Measurements from ENCODE around the gene FHOD1. TPM values are rescaled to one million over a fixed set of nuclear protein-coding genes. Genes with fewer than 3 reads are reported as not detected.

Gene FHOD1
- total and polyA plus RNA-seq, 2 of the 13 experiments (the other 11 are each of a cell fraction or from before 2014, with no cell fraction given) = 20.0 to 20.8 TPM

- CTCF ChIA-PET (ENCODE audit: low intra/inter-chr PET ratio, low total read pairs) = no interaction called here
- 44% methylated on average over 7 of the region's 7 CpGs for WGBS (ENCODE audit: low lambda C conversion rate)
- Histone ChIP-seq H3K4me1 (ENCODE audit: insufficient read depth, low read length) (no peaks in the 10 kb centered on the region), H2AFZ (ENCODE audit: low read length) (no peak overlapping the region), H3K27me3 (ENCODE audit: control insufficient read depth in 1 of 2, insufficient read depth in 2 of 2, low read length in 2 of 2) (peaks cover 0 to 26% of the 10 kb centered on the region in 2 experiments; a peak in 3 of 5 replicates), H3K79me2 (ENCODE audit: insufficient read depth, low read length) (no peaks in the 10 kb centered on the region), H4K20me1 (ENCODE audit: insufficient read depth, low read length) (no peaks in the 10 kb centered on the region), H3K4me2 (ENCODE audit: low read depth, low read length) (no peak overlapping the region), H3K27ac (ENCODE audit: extremely low read length, insufficient read depth, low read length) (no peak overlapping the region), H3K36me3 (replicated peaks in 1 of 2; ENCODE audit: control insufficient read depth in 1 of 2, insufficient read depth in 2 of 2, low read length in 2 of 2) (no peaks in the 10 kb centered on the region), H3K9ac (ENCODE audit: insufficient read depth, low read depth, low read length) (no peak overlapping the region), H3K9me3 (ENCODE audit: low read length) (no peaks in the 10 kb centered on the region), H3K4me3 (replicated peaks in 1 of 3; ENCODE audit: insufficient read depth in 1 of 3, low read depth in 2 of 3, low read length in 3 of 3) (no peak overlapping the region)
- ATAC-seq (no peak), DNase-seq (ENCODE audit: low spot score) (no peak), FAIRE-seq (no peak)
- intact Hi-C loops (cut with micrococcal nuclease; ENCODE audit: unreplicated experiment) (no loop called here), in situ Hi-C loops (cut with HindIII; ENCODE audit: extremely low pct_ligation_motif_present, low pct_unique_long_range_greater_than_20kb) (no loop called here)
- no TSS peak for BruUV-seq (replicated peaks)
- POLR2A ChIA-PET = no interaction called here
- TF ChIP-seq DNMT1 (CRISPR knock-in tag; IDR thresholded peaks at IDR 0.05) (no peak), YY1 (IDR thresholded peaks at IDR 0.05; ENCODE audit: insufficient read depth, insufficient replicate concordance, low read depth, low read length) (no peak), FOXM1 (CRISPR knock-in tag; IDR thresholded peaks at IDR 0.05) (no peak), ZBTB21 (CRISPR knock-in tag; IDR thresholded peaks at IDR 0.05) (no peak), HMGXB4 (CRISPR knock-in tag; IDR thresholded peaks at IDR 0.05; ENCODE audit: borderline replicate concordance in 1 of 2, low read depth in 1 of 2) (no peak), JDP2 (CRISPR knock-in tag; IDR thresholded peaks at IDR 0.05; ENCODE audit: borderline replicate concordance) (no peak), FOXJ3 (CRISPR knock-in tag; IDR thresholded peaks at IDR 0.05; ENCODE audit: borderline replicate concordance) (no peak), ATM (IDR thresholded peaks at IDR 0.05; ENCODE audit: borderline replicate concordance) (no peak), BHLHE40 (IDR thresholded peaks at IDR 0.05; ENCODE audit: low read length) (no peak), ZNF556 (CRISPR knock-in tag; IDR thresholded peaks at IDR 0.05; ENCODE audit: borderline replicate concordance) (no peak), ZBTB40 (IDR thresholded peaks at IDR 0.05) (no peak), ZBTB40 (CRISPR knock-in tag; IDR thresholded peaks at IDR 0.05) (no peak), ZNF552 (CRISPR knock-in tag; IDR thresholded peaks at IDR 0.05; ENCODE audit: borderline replicate concordance) (no peak)
- TF ChIP-seq, protein P1, sequence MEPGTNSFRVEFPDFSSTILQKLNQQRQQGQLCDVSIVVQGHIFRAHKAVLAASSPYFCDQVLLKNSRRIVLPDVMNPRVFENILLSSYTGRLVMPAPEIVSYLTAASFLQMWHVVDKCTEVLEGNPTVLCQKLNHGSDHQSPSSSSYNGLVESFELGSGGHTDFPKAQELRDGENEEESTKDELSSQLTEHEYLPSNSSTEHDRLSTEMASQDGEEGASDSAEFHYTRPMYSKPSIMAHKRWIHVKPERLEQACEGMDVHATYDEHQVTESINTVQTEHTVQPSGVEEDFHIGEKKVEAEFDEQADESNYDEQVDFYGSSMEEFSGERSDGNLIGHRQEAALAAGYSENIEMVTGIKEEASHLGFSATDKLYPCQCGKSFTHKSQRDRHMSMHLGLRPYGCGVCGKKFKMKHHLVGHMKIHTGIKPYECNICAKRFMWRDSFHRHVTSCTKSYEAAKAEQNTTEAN (CRISPR knock-in tag; conservative IDR thresholded peaks at IDR 0.05) = no peak
Observed at GRCh38 chr16:67291461-67291860, 44.2 kb upstream of the FHOD1 start.
